Mesothelial cell of epicardium (in vitro differentiated cells): ENCODE measurements around the gene UGCG. TPM values are rescaled to one million over a fixed set of nuclear protein-coding genes. Genes with fewer than 3 reads are reported as not detected.

Experiments used
- DNase-seq, 2 experiments: peaks; one replicate each; pipeline ENCODE4 v3.0.0; 2021; ENCODE audit warnings: low spot score in 2 of 2; ENCODE audit not compliant: unreplicated experiment in 2 of 2
- H3K27ac Mint-ChIP-seq: 2 replicates; pipeline ENCODE4 v1.8.0; 2021; ENCODE audit warnings: mixed read lengths
- H3K27me3 Mint-ChIP-seq: 2 replicates; pipeline ENCODE4 v1.8.0; 2021; ENCODE audit warnings: low read depth, mixed read lengths
- H3K36me3 Mint-ChIP-seq: 2 replicates; pipeline ENCODE4 v1.8.0; 2021; ENCODE audit warnings: mixed read lengths
- H3K4me1 Mint-ChIP-seq: 2 replicates; pipeline ENCODE4 v1.8.0; 2021; ENCODE audit warnings: mixed read lengths
- H3K4me3 Mint-ChIP-seq: 2 replicates; pipeline ENCODE4 v1.8.0; 2021; ENCODE audit warnings: mild to moderate bottlenecking, moderate library complexity, mixed read lengths
- H3K9me3 Mint-ChIP-seq: 2 replicates; pipeline ENCODE4 v1.8.0; 2021; ENCODE audit warnings: mixed read lengths
- CTCF ChIP-seq: fragments of 200-600 bp; sonication (generic); IDR thresholded peaks from one replicate; pipeline ENCODE4 v1.5.0; 2021; ENCODE audit warnings: antibody characterized with exemption; ENCODE audit not compliant: unreplicated experiment
- total RNA-seq: library from RNA; stranded (reverse); gene quantifications from 3 replicates; pipeline ENCODE4 v1.2.1, GENCODE V29; 2021

Gene UGCG
- total RNA-seq, 1 donor from 2014 or later: 27.0 TPM

GRCh38 chr9:111948951-111949350, 52.3 kb downstream of the UGCG start:
- no peak for DNase-seq
- H3K9me3 Mint-ChIP-seq: no peaks in the 10 kb centered on the region

GRCh38 chr9:111949919-111950318, 53.3 kb downstream of the UGCG start:
- Mint-ChIP-seq H3K4me1 (no peaks in the 10 kb centered on the region), H3K4me3 (no peak overlapping the region), H3K9me3 (no peaks in the 10 kb centered on the region), H3K27me3 (no peaks in the 10 kb centered on the region), H3K27ac (no peak overlapping the region), H3K36me3 (no peaks in the 10 kb centered on the region)
- no peak for DNase-seq
- no peak for TF ChIP-seq CTCF

More at GRCh38 chr9:111948951-111949350, 52.3 kb downstream of the UGCG start:
- no peak overlapping the region for H3K27ac Mint-ChIP-seq
- no peaks in the 10 kb centered on the region for H3K27me3 Mint-ChIP-seq
- H3K4me3 Mint-ChIP-seq: no peak overlapping the region
- H3K4me1 Mint-ChIP-seq: no peaks in the 10 kb centered on the region
- TF ChIP-seq CTCF: no peak
- no peaks in the 10 kb centered on the region for H3K36me3 Mint-ChIP-seq

GRCh38 chr9:111952559-111952958, 55.9 kb downstream of the UGCG start:
- Mint-ChIP-seq H3K36me3 (no peaks in the 10 kb centered on the region), H3K27ac (no peak overlapping the region), H3K4me3 (no peak overlapping the region), H3K9me3 (no peaks in the 10 kb centered on the region), H3K4me1 (peaks cover 3% of the 10 kb centered on the region), H3K27me3 (peaks cover 4% of the 10 kb centered on the region)
- TF ChIP-seq CTCF: no peak
- DNase-seq: no peak

GRCh38 chr9:111953444-111953843, 56.8 kb downstream of the UGCG start:
- peaks cover 12% of the 10 kb centered on the region for H3K4me1 Mint-ChIP-seq

GRCh38 chr9:111955048-111955447, 58.4 kb downstream of the UGCG start:
- Mint-ChIP-seq H3K27ac (no peak overlapping the region), H3K27me3 (peaks cover 4% of the 10 kb centered on the region), H3K36me3 (no peaks in the 10 kb centered on the region), H3K9me3 (no peaks in the 10 kb centered on the region), H3K4me1 (peaks cover 12% of the 10 kb centered on the region), H3K4me3 (no peak overlapping the region)
- TF ChIP-seq CTCF: no peak
- DNase-seq: no peak

More at GRCh38 chr9:111953444-111953843, 56.8 kb downstream of the UGCG start:
- no peak for DNase-seq
- TF ChIP-seq CTCF: no peak
- no peak overlapping the region for H3K4me3 Mint-ChIP-seq
- no peaks in the 10 kb centered on the region for H3K9me3 Mint-ChIP-seq
- no peak overlapping the region for H3K27ac Mint-ChIP-seq
- H3K27me3 Mint-ChIP-seq: peaks cover 4% of the 10 kb centered on the region
- H3K36me3 Mint-ChIP-seq: no peaks in the 10 kb centered on the region
